GM19328 (cell line): Measurements from ENCODE around the gene LRRC71.

Experiments
- ATAC-seq: cut with Tn5 transposase; IDR thresholded peaks from one replicate; pipeline ENCODE4 v1.9.1; 2021; ENCODE audit warnings: mild to moderate bottlenecking, moderate library complexity; ENCODE audit not compliant: unreplicated experiment

LRRC71 gene

GRCh38 chr1:156920233-156921052, at the start of gene LRRC71:
TSS of gene LRRC71 (plus strand) at chr1:156920632. CDS start at chr1:156920804, 172 bp downstream.
- ATAC-seq = no peak

- ATAC-seq = no peak
These were observed 46.8 kb upstream of the LRRC71 start for GRCh38 chr1:156873659-156874058.

GRCh38 chr1:156874142-156874541, 46.3 kb upstream of the LRRC71 start:
- ATAC-seq = no peak

GRCh38 chr1:156874572-156875340, 45.7 kb upstream of the LRRC71 start:
- no peak for ATAC-seq

- no peak for ATAC-seq
These were observed 45.2 kb upstream of the LRRC71 start for GRCh38 chr1:156875341-156875615.

- ATAC-seq = no peak
These were observed 44.2 kb upstream of the LRRC71 start for GRCh38 chr1:156876281-156876680.

- no peak for ATAC-seq
These were observed 42.8 kb upstream of the LRRC71 start for GRCh38 chr1:156877433-156878170.

- no peak for ATAC-seq
These were observed 40.6 kb upstream of the LRRC71 start for GRCh38 chr1:156879876-156880275.

- no peak for ATAC-seq
These were observed 40.0 kb upstream of the LRRC71 start for GRCh38 chr1:156880473-156880872.

- no peak for ATAC-seq
These were observed 39.3 kb upstream of the LRRC71 start for GRCh38 chr1:156881101-156881500.

GRCh38 chr1:156881663-156882062, 38.8 kb upstream of the LRRC71 start:
- ATAC-seq = no peak

GRCh38 chr1:156882543-156882942, 37.9 kb upstream of the LRRC71 start:
- ATAC-seq = no peak

- no peak for ATAC-seq
These were observed 36.5 kb upstream of the LRRC71 start for GRCh38 chr1:156883919-156884318.

- no peak for ATAC-seq
These were observed 35.8 kb upstream of the LRRC71 start for GRCh38 chr1:156884560-156885184.

GRCh38 chr1:156885314-156885713, 35.1 kb upstream of the LRRC71 start:
- ATAC-seq = no peak

GRCh38 chr1:156885880-156886355, 34.5 kb upstream of the LRRC71 start:
- ATAC-seq = no peak

- ATAC-seq = no peak
These were observed 33.7 kb upstream of the LRRC71 start for GRCh38 chr1:156886583-156887281.

- no peak for ATAC-seq
These were observed 33.1 kb upstream of the LRRC71 start for GRCh38 chr1:156887317-156887716.

- no peak for ATAC-seq
These were observed 32.7 kb upstream of the LRRC71 start for GRCh38 chr1:156887734-156888133.

GRCh38 chr1:156889802-156890580, 30.4 kb upstream of the LRRC71 start:
- ATAC-seq = no peak
